ENCODE data around the gene MRPL48.
A peak's percentile ranks its signal among the peaks of the same experiment; 100 is the strongest.

MRPL48 gene

DNA sequence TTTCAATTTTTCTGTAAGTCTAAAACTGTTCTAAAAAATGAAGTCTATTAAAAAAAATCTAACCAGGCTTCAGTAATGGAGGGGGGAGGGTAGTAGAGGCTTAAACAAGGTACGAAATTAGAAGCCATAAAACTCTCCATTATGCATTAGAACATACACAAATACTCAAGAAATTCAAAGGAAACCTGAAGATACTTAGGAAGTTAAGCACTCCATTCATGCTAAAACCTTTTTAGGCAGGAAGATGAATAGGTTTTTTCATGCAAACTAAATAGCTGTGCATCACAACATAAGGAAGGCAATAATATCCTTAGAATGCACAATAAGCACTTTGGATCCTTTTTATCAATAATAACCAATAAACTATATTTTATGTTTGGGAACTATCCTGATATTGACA lies 29.2 kb upstream of the MRPL48 start:
- in situ Hi-C loops (cut with MboI; ENCODE audit: low sequenced_read_pairs, unreplicated experiment), result no loop called here
- no peak for DNase-seq (ENCODE audit: low spot score)

DNA sequence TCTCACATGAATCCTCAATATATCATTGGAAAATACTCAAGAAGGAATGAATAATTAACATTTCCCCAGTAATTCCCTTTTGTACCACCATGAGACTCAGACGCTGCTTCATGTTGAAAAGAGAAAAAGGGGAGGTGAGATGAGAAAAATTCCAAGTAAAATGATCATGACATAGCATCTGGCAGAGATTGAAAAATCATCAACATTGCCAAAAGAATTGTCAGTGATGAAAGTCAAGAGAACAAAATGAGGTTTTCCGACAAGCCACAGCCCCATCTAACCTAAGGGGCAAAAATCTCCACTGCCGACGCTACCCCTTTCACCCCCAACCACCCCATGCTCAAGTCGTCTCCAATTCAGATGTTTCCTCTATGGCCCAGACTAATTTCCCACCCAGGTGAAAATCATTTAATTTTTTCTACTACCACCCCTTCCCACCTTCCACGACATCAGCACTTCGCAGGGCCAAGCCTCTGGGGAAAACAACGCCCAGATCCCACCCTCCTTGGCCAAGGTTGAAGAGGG lies 28.0 kb upstream of the MRPL48 start:
- DNase-seq (ENCODE audit: low spot score), result no peak
- in situ Hi-C loops (cut with MboI; ENCODE audit: low sequenced_read_pairs, unreplicated experiment), result no loop called here
- TF ChIP-seq CTCF (IDR thresholded peaks at IDR 0.05; ENCODE audit: borderline replicate concordance, control extremely low read depth, extremely low read depth, insufficient read depth, missing control alignments), result no peak

More for the DNA sequence above, 29.2 kb upstream of the MRPL48 start:
- no peak for TF ChIP-seq CTCF (IDR thresholded peaks at IDR 0.05; ENCODE audit: borderline replicate concordance, control extremely low read depth, extremely low read depth, insufficient read depth, missing control alignments)

DNA sequence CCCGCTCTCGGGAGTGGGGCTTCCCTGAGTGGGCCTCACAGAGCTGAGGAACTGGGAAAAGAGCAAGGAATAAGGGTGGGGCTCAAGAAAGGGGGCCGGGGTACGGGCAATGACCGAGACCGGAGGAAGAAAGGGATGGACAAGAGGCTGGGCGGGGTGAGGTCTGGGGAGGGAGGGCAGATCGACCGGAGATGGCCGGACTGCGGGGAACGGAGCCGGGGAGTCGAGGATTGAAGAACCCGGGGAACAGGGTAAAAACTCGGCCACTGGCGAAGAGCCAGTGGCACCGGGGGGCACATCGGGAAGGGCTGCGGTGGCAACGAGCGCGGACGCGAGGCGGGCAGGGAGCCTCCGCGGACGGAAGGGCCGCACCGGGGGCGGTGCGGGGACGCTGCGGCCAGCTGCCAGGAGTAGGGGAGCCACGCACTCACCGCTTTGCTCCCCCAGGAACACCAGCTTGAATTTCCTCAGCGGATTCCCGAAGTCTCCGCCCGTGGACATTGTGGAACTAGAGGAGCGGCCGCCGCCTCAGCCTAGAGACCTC lies 27.5 kb upstream of the MRPL48 start:
- DNase-seq (ENCODE audit: low spot score), result peak; percentile 48
- in situ Hi-C loops (cut with MboI; ENCODE audit: low sequenced_read_pairs, unreplicated experiment), result no loop called here
- no peak for TF ChIP-seq CTCF (IDR thresholded peaks at IDR 0.05; ENCODE audit: borderline replicate concordance, control extremely low read depth, extremely low read depth, insufficient read depth, missing control alignments)

GRCh38 chr11:73760679-73761402 lies 26.8 kb upstream of the MRPL48 start, which contains the start of gene RAB6A:
TSS of gene RAB6A (minus strand) at chr11:73761074. CDS start at chr11:73760635, 439 bp downstream.
- in situ Hi-C loops (cut with MboI; ENCODE audit: low sequenced_read_pairs, unreplicated experiment), result no loop called here
- peak; percentile 98 for DNase-seq (ENCODE audit: low spot score)
- no peak for TF ChIP-seq CTCF (IDR thresholded peaks at IDR 0.05; ENCODE audit: borderline replicate concordance, control extremely low read depth, extremely low read depth, insufficient read depth, missing control alignments)

GRCh38 chr11:73761403-73761945 lies 26.2 kb upstream of the MRPL48 start:
- TF ChIP-seq CTCF (IDR thresholded peaks at IDR 0.05; ENCODE audit: borderline replicate concordance, control extremely low read depth, extremely low read depth, insufficient read depth, missing control alignments), result no peak
- DNase-seq (ENCODE audit: low spot score), result no peak
- in situ Hi-C loops (cut with MboI; ENCODE audit: low sequenced_read_pairs, unreplicated experiment), result no loop called here

DNA sequence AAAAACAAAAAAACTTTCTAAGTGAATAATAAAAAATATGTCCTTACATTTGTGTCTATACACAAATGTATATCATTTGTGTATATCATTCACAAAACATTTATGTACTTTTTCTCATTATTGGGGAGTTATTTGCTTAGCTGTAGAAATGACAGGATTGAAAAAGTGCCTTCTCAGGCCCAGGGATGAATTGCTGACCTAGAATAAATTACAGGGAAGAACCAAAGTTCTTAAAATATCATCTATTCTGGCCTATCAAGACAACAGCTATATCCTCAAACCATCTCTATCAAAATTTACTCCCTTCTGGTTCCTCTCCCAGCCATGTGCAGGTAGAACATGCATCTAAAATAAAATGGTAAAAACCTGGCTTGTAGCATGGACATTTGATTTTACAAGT lies 24.9 kb upstream of the MRPL48 start:
- no peak for DNase-seq (ENCODE audit: low spot score)
- in situ Hi-C loops (cut with MboI; ENCODE audit: low sequenced_read_pairs, unreplicated experiment), result no loop called here
- TF ChIP-seq CTCF (IDR thresholded peaks at IDR 0.05; ENCODE audit: borderline replicate concordance, control extremely low read depth, extremely low read depth, insufficient read depth, missing control alignments), result no peak

Data from GM13976 (cell line).